Measurements from ENCODE around the gene ACP7.
A peak's percentile ranks its signal among the peaks of the same experiment; 100 is the strongest.

The ACP7 gene

GRCh38 chr19:39047073-39047472 lies 37.1 kb upstream of the ACP7 start:
- TF ChIP-seq CTCF (IDR thresholded peaks at IDR 0.05; ENCODE audit: low read depth, low read length), result no peak
- no peak overlapping the region for H3K4me3 ChIP-seq (ENCODE audit: low read depth, low read length)

DNA sequence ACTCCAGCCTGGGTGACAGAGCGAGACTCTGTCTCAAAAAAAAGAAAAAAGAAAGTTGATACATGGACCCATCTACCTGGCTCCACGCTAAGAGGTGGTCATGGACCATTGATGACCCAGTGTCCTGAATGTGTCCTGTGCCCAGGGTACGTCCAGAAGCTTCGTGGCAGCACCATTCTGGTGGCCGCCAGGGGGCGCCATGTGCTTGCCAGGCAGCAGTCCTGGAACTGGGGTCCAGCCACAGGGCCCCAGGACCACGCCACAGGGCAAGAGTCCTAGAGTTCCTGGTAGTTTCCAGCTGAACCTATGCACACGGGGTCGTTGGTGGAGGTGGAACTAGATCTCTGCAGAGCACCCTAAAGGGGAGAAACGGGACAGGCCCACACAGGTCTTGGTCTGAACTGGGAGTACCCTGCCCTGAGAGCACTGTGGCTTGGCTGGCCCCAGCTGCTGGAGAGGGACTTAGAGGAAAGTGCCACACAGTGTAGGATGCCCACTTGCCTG lies 31.9 kb upstream of the ACP7 start:
- TF ChIP-seq CTCF (IDR thresholded peaks at IDR 0.05; ENCODE audit: low read depth, low read length), result peak; percentile 80
- H3K4me3 ChIP-seq (ENCODE audit: low read depth, low read length), result no peak overlapping the region

DNA sequence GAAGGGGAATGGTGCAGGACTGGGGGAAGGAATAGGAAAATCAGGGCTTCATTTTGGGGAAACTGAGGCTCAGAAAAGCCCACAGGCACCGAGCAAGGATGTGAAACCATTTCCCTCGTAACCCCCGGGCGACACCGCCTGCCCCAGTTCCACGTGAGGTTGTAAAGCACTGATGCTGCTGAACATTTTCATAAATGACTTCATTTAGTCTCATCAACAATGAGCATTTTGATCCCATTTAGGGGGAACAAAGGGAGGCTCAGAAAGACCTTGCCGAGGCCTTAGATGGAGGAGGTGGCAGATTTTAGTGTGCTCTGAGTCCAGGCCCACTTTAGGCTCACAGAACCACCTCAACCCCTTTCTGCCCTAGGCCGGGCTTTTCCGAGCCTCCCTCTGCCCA lies 31.3 kb upstream of the ACP7 start:
- no peak overlapping the region for H3K4me3 ChIP-seq (ENCODE audit: low read depth, low read length)
- TF ChIP-seq CTCF (IDR thresholded peaks at IDR 0.05; ENCODE audit: low read depth, low read length), result no peak

DNA sequence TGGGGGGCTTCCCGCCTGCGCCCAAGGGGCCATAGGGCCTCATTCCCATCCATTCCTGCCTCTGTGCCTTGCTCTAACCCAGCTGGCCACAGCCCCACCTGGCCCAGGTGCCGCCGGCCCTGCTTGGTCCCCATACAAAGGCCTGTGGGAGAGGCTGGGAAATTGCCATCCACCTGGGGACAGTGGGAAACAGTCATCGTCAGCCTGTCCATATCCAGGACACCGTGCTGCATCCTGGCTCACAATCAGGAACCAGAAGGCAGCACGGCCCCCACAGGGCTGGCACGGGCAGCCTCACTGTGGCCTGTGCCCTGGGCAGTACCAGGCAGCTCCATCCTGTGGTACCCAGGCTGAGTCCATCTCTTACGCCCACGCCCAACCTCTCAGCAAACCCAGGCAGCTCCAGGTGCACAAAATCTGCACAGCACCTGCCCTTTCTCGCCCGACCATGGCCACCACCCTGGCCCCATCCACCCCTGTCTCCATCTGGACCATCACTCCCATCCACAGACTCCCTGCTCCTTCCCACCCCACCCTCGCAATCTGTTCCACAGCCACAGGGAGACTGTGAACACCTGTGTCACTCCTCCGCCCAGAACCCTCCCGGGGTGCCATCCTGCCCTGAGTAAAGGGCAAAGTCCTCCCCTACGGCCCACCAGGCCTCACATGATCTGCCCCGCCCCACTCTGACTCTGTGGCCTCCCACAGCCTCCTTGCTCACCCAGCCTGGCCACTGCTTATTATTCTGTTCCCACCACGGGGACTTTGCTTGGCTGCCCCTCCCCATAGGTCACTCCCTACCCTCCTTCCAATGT lies 30.7 kb upstream of the ACP7 start:
- no peak for TF ChIP-seq CTCF (IDR thresholded peaks at IDR 0.05; ENCODE audit: low read depth, low read length)

DNA sequence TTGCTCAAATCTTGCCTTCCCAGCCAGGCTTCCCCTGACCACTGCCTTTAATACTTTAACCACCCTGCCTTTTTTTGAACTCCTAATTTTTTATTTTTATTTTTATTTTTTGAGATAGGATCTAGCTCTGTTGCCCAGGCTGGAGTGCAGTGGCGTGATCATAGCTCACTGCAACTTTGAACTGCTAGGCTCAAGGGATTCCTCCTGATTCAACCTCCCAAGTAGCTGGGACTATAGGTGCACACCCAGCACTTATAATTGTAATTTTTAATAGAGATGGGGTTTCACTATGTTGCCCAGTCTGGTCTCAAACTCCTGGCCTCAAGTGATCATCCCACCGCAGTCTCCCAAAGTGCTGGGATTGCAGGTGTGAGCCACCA lies 30.1 kb upstream of the ACP7 start:
- TF ChIP-seq CTCF (IDR thresholded peaks at IDR 0.05; ENCODE audit: low read depth, low read length), result no peak

More for the DNA sequence above, 30.7 kb upstream of the ACP7 start:
- no peak overlapping the region for H3K4me3 ChIP-seq (ENCODE audit: low read depth, low read length)

DNA sequence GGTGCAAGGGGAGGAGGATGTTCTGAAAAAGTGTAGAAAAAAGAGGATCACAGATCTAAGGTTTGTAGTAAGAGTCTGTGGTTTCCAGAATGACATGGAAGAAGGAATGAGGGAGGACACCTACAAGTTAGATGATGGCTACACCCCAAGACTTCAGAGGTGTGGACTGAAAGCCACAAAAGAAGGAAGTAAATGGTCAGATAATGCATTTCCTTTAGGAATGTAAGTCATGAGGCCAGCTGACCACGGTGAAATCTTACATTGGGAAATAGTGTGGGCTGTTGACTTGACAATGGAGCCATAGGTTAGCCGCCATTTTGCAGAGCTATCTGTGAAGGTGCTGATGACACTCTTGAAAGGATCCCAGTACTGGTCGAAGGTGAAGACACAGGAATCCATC lies 26.6 kb upstream of the ACP7 start:
- TF ChIP-seq CTCF (IDR thresholded peaks at IDR 0.05; ENCODE audit: low read depth, low read length), result no peak
- H3K4me3 ChIP-seq (ENCODE audit: low read depth, low read length), result no peak overlapping the region

More for the DNA sequence above, 30.1 kb upstream of the ACP7 start:
- no peak overlapping the region for H3K4me3 ChIP-seq (ENCODE audit: low read depth, low read length)

- H3K4me3 ChIP-seq (ENCODE audit: low read depth, low read length), result no peak overlapping the region
Measured at GRCh38 chr19:39059302-39059701, 24.9 kb upstream of the ACP7 start.

More at GRCh38 chr19:39059302-39059701, 24.9 kb upstream of the ACP7 start:
- no peak for TF ChIP-seq CTCF (IDR thresholded peaks at IDR 0.05; ENCODE audit: low read depth, low read length)

Measured in WI38 (cell line).